G401 (cell line): ENCODE data around the gene SASH1. TPM values are rescaled to one million over a fixed set of nuclear protein-coding genes. Genes with fewer than 3 reads are reported as not detected.

Experiments
- DNase-seq: peaks from one replicate; pipeline ENCODE4 v3.0.0-alpha.2; 2015; ENCODE audit warnings: low spot score
- in situ Hi-C: cut with HindIII; loops from 2 replicates; pipeline ENCODE4 v1.10.0; 2016; ENCODE audit warnings: low sequenced_read_pairs, mixed read lengths
- total RNA-seq: library from RNA; depleted of rRNA; stranded (reverse); fragments of >200 nt; shearing (Covaris generic); gene quantifications from 2 replicates; pipeline ENCODE4 v1.2.3, GENCODE V29; 2014

The SASH1 gene
- total RNA-seq, 1 experiment from 2014 or later: 4.6 TPM

DNA sequence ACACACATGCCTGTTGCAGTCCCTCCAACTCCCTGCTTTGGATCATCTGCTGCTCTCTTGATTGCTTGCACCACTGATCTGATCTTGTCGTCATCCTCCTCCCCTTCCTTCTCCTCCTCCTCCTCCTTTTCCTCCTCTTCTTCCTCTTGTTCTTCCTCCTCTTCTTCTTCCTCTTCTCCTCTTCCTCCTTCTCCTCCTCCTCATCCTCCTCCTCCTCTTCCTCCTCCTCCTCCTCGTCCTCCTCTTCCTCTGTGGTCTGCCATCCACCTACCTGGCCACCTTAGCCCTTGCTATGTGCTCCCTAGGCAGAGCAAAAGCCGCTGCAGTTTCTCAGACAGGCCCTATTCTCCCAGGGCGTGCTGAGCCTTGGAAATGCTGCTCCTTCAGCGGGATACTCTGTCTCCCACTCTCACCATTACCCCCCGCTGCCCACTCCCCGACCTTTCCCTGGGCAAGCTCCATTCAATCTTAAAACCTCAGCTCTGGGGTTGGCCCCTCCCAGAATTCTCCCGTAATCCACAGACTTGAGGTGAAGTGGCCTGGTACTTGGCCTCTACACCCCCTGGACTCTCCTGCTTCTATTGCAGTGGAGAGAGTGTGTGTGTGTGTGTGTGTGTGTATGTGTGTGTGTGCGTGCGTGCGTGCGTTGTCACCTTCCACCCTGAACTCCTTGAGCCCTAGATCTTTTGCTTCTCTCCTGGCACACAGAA, 105.0 kb downstream of the SASH1 start:
- in situ Hi-C loops: no loop called here
- DNase-seq: no peak

- no peak for DNase-seq
- in situ Hi-C loops: no loop called here
Measured at GRCh38 chr6:148448369-148449012, 105.9 kb downstream of the SASH1 start.

- in situ Hi-C loops: no loop called here
- DNase-seq: no peak
Measured at GRCh38 chr6:148450866-148451265, 108.2 kb downstream of the SASH1 start.

GRCh38 chr6:148451690-148452089, 109.1 kb downstream of the SASH1 start:
- in situ Hi-C loops: no loop called here
- DNase-seq: no peak

DNA sequence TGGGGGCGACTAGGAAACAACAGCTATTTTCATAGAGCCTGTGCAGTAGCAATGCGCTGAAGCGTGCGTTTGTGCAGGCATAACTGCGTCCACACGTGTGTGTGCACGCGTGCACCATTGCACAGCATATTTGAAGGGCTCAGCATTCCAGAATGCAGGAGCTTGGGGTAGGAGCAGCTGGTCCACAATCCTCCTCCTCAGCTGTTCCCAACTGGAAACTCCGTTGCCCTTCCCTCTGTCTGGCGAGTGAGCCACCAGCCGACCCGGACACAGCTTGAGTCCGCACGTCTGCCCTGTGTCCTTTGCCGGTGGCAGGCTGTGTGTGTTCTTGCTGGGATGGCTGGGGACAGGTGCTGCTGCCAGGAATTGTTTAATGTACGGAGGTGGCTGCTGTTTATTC, 110.2 kb downstream of the SASH1 start:
- no peak for DNase-seq
- in situ Hi-C loops: no loop called here

- no peak for DNase-seq
- in situ Hi-C loops: no loop called here
Measured at GRCh38 chr6:148453906-148454305, 111.3 kb downstream of the SASH1 start.

DNA sequence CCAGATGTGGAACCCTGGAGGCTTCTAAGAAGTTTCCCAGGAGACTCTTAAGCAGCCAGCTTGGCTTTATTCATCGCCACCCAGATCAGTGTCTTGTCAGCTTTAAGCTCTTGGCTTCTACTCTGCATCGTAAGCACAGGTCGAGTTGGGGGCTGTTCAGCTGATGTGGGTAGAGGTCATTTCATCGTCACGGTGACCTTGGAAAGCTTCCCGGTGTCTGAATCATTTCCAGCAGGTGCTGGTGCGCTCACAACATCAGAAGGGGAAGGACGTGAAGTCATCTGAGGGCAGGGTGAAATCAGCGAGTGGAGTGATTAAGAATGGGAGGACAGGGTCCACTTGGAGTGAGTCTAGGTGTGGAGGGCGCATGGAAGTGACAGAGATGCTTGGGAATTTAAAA, 112.6 kb downstream of the SASH1 start:
- no peak for DNase-seq
- in situ Hi-C loops: no loop called here

DNA sequence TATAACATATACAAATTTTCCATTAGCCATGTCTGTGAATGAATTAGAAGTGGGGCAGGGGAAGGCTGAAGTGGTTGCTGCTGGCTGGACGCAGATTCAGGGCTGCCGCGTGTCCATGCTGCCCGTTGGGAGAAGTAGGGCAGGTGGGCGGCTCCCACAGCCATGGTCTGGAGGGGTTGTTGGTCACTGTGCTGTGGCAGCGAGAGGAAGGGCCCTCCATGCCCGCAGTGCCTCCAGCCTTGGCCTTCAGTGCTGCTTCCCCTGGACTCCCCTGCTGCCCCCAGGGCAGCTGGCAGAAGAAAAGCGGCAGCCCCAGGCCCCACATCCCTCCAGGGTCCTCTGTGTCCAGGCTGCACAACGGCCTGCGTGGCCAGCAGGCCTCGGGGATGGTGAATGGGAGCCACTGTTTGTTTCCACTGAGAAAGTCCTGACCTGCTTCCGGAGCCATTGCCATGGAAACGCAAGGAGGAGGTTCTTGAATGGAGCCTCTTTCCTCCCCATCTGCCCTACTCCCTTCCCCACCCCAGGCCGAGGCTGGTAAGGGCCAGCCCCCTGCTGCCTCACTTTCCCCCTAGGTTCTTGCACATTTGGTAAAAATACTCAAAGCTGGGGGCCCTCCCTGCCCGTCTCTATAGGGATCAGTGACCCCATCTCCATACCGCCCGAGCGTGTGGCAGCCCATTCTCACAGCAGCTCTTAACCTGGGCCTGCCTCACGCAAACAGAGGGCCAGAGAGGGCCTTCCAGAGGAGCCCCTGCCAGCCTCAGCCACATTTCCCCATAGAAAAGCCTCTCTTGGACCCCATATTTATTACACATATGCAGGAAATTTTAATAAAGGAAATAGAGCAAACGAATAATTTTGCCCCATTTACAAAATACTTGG, 113.3 kb downstream of the SASH1 start:
- in situ Hi-C loops: no loop called here
- DNase-seq: peak; percentile 36

DNA sequence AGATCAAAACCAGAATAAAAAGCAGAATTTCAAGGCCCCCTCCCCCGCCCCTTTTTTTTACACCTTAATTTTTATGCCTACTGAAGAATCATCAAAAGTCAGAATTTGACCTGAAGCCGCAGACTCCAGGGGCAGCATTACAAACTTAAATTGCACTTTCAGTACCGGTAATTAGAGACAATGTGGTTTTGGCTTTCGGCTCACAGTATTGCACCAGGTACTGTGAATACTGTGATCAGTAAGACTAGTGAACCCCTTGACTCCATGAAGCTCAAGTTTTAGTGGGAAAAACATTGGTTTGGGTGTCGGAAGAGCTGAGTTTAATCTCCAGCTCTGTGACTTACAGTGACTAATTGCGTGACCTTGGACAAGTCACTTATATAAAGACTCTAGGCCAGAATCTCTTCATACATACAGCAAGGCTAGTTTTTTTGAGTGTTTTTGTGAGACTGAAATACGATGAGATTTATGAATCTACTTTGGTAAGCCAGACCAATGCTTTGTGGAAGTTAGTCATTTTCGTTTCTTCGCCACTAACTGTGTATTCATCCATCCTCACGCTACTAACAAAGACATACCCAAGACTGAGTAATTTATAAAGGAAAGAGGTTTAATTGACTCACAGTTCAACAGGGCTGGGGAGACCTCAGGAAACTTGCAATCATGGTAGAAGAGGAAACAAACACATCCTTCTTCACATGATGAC, 114.7 kb downstream of the SASH1 start:
- no peak for DNase-seq
- in situ Hi-C loops: no loop called here

- DNase-seq: no peak
- in situ Hi-C loops: no loop called here
Measured at GRCh38 chr6:148457843-148458159, 115.2 kb downstream of the SASH1 start.

DNA sequence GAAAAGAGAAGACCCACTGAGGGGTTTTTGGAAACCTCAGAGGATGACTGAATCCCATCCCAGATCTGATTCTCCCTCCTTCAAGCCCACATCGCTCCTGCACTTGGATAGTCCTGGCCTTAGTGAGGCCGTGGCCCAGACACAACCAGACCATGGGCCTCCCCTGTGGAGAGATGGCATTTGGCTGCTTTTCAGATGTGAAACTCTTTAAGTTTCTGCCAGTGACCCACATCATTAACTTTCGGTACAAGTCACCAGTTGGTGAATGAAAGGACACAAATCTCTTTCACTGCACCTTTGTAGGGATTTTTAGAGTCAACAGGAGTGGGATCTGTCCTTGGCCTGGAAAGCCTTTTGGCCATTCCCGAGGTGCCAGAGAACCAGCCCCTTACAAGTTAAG, 116.6 kb downstream of the SASH1 start:
- in situ Hi-C loops: no loop called here

GRCh38 chr6:148460876-148461646, 118.4 kb downstream of the SASH1 start:
- DNase-seq: no peak
- in situ Hi-C loops: no loop called here

More for the DNA sequence above, 116.6 kb downstream of the SASH1 start:
- DNase-seq: no peak

GRCh38 chr6:148461986-148462577, 119.4 kb downstream of the SASH1 start:
- in situ Hi-C loops: no loop called here
- DNase-seq: no peak

GRCh38 chr6:148463671-148464070, 121.0 kb downstream of the SASH1 start:
- in situ Hi-C loops: no loop called here
- DNase-seq: no peak

GRCh38 chr6:148464319-148465010, 121.8 kb downstream of the SASH1 start:
- in situ Hi-C loops: no loop called here
- DNase-seq: peak; percentile 47

DNA sequence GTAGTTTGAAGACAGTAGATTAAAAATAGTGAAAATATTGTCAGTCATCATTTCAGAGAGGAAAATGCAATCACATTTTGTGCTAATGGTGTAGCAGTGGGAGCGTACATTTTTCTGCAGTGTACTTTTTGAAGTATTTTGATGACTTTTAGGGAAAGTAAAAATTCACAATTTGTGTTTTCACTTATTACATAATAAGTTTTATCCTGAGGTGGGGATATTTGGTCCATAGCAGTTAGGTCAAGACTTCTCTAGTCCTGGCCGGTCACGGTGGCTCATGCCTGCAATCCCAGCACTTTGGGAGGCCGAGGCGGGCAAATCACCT, 122.3 kb downstream of the SASH1 start:
- in situ Hi-C loops: no loop called here
- no peak for DNase-seq

- in situ Hi-C loops: no loop called here
- no peak for DNase-seq
Measured at GRCh38 chr6:148465670-148466069, 123.0 kb downstream of the SASH1 start.

- no peak for DNase-seq
- in situ Hi-C loops: no loop called here
Measured at GRCh38 chr6:148466158-148466557, 123.5 kb downstream of the SASH1 start.
